Fibroblast of gingiva (primary cell): ENCODE data around the gene AHSG.
"Not testable (repeated sequence)": the region's sequence is repeated elsewhere in the genome, so short reads cannot be mapped to it uniquely, and the experiment has no call there.

Experiments used
- DNase-seq: peaks from one replicate; pipeline ENCODE4 v3.0.0-alpha.2; 2011; ENCODE audit warnings: low read depth

AHSG gene, protein sequence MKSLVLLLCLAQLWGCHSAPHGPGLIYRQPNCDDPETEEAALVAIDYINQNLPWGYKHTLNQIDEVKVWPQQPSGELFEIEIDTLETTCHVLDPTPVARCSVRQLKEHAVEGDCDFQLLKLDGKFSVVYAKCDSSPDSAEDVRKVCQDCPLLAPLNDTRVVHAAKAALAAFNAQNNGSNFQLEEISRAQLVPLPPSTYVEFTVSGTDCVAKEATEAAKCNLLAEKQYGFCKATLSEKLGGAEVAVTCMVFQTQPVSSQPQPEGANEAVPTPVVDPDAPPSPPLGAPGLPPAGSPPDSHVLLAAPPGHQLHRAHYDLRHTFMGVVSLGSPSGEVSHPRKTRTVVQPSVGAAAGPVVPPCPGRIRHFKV

DNA sequence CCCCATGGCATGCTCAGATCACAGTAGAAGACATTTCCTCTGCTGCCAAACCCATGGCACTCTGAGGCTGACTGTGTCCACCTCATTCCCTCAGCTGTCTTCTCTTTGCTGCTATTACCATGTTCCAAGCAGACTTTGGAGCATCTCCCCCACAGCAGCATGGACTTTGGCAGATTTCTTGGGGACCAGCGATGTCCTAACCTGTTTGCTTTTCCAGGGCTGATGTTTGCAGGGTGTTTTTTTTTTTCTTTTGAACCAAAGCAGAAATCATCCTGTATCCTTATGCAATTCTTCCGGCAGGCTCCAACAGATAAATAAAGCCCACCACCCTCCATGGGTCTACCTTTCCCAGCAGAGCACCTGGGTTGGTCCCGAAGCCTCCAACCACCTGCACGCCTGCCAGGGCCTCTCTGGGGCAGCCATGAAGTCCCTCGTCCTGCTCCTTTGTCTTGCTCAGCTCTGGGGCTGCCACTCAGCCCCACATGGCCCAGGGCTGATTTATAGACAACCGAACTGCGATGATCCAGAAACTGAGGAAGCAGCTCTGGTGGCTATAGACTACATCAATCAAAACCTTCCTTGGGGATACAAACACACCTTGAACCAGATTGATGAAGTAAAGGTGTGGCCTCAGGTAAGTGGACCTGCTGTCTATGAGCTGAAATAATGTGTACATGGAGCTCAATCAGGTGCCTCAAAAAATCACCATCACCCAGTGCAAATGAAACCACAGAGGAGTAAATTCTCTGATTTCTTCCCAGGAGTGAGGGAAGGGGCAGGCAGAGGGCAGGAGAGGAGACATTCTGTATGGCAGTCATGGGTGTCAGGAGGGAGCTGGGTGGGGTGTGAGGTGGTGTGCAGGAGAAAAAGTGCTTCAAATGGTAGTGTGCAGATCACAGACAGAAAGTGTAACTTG, at the start of gene AHSG:
AHSG (plus strand) TSS at position 340 of the 916 bp plus-strand sequence; CDS start at position 422, 82 bp downstream.
- DNase-seq = no peak

DNA sequence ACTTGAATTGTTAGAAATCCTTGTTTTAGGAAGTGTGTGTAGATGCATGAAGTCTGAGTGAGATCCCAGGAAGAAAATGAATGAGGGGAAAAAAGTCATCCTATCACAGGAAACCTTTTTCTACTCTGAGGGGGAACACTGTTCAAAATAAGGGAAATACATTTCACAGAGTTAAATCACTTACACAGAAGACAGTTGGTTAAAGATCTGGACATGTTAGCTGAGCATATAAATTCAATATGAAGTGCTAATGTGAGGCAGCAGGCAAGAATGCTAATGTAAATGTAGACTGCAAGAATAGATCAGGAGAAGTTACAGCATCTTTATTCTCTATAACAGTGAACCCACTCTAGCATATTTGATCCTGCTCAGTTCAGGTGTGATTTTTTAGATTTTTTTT, 48.3 kb upstream of the AHSG start:
- no peak for DNase-seq

DNA sequence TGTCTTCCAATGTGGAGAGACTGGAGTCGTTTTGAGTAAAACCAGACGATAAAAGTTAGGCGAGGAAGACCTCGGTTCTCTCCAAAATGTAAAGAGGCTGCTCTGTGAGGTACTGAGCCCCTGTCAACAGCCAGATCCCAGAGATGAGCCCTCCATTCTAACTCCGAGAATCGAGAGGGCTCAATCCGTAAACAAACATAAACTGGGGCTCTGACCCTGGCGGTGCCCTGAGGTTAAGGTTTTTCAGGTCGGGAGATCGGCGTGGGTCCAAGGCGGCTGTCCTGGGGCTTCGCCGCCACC, 46.1 kb upstream of the AHSG start:
- no peak for DNase-seq

DNA sequence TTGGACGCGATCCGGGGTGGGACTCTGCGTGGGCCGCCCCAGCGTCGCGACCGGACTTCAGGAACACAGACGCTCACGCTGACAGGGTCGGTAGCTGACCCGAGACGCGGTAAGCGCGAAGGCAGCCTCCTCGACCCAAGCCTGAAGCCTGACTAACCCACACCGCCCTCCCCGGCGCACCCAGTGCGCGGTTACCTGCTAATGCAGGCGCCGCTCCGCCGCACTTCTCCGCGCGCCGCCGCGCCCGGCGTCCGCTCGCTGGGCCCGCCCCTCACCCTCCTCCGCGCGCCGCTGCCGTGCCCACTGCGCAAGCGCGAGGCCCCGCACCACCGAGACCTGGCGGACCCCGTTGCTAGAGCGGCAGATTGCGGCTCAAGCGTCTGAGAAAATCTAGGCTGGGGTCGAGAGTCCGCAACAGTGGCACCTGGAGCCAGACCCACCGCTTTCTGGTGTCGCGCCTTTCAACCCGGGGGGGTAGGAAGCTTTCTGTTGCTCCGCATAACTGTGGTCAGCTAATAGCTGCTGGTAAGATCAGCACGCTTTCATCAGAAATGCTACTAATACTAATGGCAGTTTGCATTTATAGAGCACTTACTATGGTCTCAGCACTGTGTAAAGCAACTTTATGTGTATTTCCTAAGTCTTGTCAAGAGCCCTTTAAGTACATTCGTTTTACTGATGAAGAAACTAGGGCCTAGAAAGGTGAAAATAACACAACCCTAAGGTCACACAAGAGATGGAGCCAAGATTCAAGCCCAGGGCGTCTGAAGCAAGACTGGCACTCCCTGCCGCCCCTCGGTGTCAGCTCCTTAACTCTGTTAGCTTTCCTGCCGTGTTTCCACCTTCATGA, 45.6 kb upstream of the AHSG start, which contains the start of gene TBCCD1:
TBCCD1 (minus strand) TSS at position 268 of the 850 bp plus-strand sequence. CDS start 3,010 bp downstream, outside the sequence.
- DNase-seq = peak; percentile 89

DNA sequence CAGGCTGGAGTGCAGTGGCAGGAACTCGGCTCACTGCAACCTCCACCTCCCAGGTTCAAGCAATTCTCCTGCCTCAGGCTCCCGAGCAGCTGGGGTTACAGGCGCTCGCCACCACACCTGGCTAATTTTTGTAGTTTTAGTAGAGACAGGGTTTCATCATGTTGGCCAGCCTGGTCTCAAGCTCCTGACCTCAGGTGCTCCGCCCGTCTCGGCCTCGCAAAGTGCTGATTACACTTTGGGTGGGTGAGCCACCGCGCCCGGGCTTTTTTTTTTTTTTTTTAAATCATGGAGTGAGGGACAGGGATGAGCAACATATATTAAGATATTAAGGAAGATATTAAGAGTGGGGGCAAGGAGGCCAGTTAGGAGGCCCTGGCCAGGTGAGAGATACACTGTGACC, 43.5 kb upstream of the AHSG start:
- DNase-seq = not testable (repeated sequence)

DNA sequence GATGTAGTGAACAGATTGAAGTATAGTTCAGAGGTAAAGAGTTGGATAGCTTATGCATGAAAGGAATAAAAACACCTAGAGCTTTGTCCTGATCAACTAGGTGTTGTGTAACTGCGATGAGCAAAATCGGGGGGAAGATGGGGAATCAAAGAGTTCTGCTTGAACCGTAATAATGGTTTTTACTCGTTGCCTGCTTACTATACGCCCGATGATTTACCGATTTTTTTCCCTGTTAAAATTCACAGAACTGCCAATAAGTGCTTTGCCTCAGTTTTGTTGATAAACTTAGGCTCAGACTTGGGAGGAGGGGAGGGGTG, 43.1 kb upstream of the AHSG start:
- DNase-seq = no peak

DNA sequence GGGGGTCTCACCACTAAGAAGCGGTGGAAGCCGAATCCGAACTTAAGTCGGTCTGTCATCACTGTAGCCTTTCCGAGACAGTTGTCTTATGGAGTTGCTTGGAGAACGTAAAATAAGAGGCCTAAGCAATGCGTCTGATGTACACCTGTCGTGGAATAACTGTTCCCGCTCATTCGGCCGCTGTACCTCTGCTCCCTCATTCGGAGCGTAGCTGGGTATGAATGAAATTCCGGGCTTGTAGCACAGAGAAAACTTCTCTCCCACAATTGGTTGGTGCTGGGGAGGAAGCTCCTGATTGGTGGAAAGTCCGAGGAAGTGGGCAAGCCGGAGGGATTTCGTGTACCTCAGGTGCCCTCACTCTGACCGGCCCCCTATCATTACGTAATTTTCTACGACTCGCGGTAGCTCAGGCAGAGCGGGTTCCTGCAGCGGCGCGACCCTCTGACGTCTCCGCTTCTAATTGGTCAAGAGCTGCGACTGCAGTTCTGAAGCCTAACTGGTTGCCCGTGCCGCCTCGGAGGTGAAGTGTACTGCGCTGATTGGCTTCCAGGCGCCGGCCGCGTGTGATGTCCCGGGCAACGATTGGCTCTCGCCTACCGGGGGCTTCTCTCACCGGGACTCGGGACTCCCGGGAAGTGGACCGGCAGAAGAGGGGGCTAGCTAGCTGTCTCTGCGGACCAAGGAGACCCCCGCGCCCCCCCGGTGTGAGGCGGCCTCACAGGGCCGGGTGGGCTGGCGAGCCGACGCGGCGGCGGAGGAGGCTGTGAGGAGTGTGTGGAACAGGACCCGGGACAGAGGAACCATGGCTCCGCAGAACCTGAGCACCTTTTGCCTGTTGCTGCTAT, 42.5 kb upstream of the AHSG start, which contains the start of gene DNAJB11:
DNAJB11 (plus strand) TSS at position 625 of the 845 bp plus-strand sequence; CDS start at position 803, 178 bp downstream.
- DNase-seq = peak; percentile 100

DNA sequence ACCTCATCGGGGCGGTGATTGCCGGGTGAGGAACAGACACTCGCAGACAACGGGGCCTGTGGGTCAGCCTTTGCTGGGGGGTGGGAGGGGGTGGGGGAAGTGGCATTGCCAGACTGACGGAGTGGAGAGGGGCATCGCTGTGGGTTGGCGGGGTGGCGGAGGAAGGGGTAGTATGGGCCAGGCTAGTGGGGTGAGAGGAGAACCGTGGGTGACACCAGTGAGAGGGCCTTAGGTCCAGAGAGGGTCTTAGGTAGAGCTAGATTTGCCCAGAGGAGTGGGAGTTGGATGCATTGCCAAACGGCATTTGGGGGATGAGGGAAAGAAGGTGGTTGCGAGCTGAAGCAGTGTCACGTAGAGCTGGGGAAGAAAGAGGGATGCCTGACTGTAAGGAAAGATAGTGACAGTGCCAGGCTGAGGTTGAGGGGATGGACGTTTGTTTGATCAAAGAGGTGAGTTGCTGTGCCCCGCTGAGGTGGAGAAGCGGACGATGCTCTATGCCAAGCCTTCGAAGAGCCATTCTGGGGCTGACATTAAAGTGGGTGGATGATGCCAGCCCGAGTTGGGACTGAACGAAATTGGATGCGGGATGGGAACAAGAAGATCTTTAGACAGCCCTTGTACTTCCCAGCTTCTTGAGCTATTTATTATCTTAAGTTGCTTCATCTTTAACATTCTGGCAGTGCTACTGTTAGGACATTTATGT, 41.8 kb upstream of the AHSG start:
- no peak for DNase-seq

DNA sequence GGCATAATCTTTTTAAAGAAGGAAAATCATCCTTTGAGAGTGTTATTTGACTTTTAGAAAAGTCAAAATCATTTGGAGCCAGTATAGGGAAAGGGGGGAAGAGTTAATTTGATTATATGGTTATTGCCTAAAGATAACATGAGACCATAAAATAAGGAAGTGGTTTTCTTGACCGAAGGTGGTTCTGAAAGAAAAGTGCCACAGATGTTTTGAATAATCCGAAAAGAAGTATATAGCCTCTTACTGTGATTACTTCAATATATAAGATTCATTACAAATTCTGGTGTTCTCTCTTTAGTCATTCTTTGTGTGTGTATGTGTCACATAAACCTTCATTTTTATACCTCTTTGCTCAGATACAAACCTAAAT, 41.2 kb upstream of the AHSG start:
- DNase-seq = no peak

DNA sequence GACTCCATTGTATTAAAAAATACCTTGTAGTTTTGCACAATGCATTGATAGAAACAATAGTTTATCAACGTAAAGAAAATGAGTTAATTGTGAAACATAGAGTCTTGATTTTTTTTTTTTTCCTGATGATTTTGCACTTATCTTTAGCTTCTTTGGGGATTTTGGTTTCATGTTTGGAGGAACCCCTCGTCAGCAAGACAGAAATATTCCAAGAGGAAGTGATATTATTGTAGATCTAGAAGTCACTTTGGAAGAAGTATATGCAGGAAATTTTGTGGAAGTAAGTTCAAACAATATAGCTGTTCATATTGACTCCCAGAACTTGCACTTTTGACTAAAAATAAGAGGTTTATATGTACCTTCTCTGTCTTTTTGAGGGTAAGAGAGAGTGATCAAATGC, 35.3 kb upstream of the AHSG start:
- no peak for DNase-seq

DNA sequence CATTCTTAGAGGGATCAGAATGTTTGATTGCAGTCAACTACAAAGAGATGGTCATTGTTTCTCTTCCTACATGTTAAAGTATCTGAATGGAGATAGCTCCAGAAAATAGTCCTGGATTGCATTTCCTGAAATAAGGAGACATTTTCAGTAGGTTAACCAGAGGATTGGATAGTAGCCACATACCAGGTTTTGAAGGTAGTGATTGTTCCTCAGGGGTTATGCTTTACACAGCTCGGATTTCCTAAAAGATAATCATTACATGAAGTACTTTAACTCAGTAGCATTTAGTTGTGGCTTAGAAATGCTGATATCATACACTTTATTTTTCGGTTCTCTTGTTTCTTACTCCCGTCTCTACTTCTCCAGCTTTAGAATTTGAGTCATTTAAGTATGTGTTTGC, 32.1 kb upstream of the AHSG start:
- DNase-seq = no peak

DNA sequence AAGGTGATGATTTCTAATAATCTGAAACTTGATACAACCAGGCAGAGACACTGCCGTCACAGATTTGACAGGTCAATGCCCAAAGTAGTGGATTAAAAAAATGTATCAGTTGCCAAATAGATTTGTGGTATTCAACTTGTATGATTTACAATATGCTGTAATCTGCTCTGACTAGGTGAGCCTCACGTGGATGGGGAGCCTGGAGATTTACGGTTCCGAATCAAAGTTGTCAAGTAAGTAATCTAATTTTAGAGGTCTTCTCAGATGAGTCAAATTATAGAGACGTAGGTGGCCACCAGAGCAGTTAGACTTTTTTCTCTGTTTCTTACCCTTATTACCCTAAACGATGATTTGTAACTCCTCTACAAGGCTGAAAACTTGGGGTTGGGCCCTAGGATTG, 30.3 kb upstream of the AHSG start:
- DNase-seq = no peak

DNA sequence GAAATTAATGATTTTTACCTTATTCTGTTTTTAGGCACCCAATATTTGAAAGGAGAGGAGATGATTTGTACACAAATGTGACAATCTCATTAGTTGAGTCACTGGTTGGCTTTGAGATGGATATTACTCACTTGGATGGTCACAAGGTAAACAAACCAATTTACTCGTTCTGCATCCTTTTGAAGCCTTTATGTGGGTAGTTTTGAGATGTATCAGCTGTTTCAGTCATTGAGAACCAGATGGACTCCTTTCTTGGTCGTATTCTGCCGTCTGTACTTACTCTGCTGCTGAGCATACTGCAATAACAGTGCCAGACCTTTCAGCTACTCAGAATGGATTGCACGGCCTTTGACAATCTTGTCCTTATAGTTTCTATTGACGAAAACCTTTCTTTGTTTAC, 29.0 kb upstream of the AHSG start:
- DNase-seq = peak; percentile 41

DNA sequence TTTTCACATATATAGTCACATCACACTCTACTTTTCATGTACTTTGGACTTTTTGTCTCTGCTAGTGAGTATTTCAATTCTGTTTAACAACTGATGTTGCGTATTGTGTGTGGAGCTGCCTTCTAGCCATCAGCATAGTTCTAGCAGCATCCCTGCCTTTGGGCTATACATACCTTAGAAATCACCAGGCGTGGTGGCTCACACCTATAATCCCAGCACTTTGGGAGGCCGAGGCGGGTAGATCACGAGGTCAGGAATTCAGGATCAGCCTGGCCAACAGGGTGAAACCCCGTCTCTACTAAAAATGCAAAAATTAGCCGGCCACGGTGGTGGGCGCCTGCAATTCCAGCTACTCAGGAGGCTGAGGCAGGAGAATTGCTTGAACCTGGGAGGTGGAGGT, 26.6 kb upstream of the AHSG start:
- not testable (repeated sequence) for DNase-seq

DNA sequence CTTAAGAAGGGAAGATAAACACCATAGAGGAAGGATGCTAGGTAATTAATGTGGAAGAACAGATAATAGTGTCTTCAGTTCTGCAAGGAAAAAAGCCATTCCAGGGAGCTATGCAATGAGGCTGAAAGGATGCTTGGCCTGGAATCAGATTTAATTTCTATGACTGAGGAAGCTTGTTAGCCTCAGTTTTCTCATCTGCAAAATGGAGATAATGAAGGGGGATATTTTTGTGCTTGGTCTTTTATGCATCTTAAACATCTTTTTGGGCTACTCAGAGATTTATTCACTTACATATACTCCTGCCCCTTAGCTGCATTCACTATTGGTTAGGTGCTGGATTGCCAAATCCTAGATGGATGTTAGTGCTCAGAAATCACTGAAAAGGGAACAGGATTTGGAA, 25.7 kb upstream of the AHSG start:
- no peak for DNase-seq

DNA sequence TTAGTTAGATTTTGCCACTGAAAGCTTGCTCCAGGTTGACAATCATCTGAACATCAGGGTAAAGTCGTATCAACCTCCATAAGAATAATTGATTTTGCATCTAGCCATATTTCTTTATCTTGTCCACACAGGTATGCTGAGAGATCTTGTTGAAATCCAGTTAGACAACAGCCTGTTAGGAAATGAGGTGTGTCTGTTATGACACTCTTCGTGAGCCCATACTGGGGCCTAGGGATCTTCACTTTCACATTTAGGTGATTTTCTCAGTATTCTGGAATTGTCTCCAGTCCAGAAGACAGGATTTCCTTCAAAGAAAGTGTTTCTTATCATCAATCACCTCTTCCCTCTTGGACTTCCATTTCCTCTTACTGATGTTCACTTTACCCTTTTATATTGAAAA, 24.2 kb upstream of the AHSG start:
- no peak for DNase-seq

DNA sequence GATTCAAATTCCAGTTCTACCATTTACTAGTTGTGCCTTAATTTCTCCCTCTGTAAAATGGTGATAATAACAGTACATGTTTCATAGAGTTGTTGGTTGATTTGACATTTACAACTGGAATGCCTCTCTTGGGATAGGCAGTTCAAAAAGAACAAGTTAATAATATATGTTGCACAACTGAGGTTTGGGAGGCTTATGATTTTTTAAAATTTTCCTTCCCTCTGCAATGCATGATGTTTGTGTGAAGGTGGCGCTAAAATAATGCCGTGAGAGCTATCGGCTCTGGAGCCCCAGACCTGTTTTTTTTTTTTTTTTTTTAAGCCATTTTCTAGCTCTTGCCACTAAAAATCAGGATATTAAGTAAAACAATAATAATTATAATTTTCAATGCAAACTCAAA, 23.7 kb upstream of the AHSG start:
- peak; percentile 64 for DNase-seq

DNA sequence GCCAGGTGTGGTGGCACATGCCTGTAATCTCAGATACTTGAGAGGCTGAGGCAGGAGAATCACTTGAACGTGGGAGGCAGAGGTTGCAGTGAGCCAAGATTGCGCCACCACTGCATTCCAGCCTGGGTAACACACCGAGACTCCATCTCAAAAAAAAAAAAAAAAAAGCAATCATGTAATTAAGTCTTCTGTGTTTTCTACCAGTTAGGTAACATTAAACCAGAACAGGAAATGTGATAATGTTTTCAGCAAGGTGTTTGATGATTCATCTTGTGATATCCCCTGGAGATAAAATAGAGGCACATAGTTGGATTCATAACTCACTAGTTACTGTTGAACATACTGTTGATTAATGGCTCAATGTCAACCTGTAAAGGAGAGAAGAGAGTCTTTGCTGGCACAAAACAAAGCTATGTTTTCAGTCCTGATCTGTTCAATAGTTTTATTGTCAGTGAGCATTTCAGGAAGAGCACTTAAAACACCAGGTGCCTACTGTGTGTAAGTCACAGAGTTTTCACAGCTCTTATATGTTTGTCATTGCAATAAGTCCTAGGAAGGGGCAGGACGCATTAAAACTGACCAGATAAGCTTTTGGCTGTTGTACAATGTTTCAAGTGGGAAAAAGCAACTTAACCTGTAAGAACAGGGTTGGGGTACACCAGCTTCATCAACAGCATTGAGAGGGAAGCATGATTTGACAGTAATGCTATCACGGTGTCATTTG, 22.8 kb upstream of the AHSG start:
- peak; percentile 24 for DNase-seq

DNA sequence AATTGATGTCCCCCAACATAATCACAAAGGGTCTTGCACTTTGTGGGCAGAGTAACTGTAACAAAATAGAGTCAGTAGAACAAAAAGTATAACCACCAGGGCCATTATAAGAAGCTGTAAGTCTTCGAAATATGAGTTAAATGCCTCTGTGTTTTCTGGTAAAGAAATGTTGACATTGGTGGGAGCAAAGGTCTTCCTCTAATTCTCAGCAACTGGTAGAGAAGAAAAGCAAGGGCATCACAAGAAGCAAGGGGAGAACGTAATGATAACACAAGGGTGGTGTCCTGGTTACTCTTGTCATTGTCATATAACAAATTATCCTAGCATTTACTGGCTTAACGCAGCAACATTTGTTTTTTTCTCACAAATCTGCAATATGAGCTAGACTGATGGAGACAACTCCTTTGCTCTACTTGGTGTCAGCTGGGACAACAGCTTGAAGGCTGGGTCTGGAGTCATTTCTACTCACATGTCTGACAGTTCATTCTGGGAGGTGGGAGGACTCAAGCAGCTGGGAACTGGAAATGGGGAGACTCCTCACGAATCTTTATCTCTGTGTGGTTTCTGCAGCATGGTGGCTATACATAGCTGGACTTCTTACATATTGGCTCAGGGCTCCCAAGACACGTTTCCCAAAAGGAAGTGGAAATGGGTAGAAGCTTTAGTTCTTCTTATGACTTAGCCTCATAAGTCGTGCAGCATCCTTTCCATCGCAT, 22.1 kb upstream of the AHSG start:
- no peak for DNase-seq
